Measurements from ENCODE around the gene SRBD1.

SRBD1 gene

DNA sequence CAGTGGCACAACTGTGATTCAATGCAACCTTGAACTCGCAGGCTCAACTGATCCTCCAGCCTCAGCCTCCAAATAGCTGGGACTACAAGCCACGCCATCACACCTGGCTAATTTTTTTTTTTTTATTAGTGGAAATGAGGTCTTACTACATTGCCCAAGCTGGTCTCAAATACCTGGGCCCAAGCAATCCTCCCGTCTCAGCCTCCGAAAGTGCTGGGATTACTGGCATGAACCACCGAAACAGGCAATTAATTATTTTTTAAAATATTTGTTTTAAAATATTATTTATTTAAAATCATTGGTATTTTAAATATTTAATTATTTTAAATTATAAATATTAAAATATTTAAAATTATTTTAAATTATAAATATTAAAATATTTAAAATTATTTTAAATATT, 24.5 kb downstream of the SRBD1 start:
- no peak for DNase-seq (ENCODE audit: low read depth in 2 of 2)
- TF ChIP-seq, protein P1, sequence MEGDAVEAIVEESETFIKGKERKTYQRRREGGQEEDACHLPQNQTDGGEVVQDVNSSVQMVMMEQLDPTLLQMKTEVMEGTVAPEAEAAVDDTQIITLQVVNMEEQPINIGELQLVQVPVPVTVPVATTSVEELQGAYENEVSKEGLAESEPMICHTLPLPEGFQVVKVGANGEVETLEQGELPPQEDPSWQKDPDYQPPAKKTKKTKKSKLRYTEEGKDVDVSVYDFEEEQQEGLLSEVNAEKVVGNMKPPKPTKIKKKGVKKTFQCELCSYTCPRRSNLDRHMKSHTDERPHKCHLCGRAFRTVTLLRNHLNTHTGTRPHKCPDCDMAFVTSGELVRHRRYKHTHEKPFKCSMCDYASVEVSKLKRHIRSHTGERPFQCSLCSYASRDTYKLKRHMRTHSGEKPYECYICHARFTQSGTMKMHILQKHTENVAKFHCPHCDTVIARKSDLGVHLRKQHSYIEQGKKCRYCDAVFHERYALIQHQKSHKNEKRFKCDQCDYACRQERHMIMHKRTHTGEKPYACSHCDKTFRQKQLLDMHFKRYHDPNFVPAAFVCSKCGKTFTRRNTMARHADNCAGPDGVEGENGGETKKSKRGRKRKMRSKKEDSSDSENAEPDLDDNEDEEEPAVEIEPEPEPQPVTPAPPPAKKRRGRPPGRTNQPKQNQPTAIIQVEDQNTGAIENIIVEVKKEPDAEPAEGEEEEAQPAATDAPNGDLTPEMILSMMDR (IDR thresholded peaks at IDR 0.05; ENCODE audit: low read depth, low read length): no peak
- H3K4me3 ChIP-seq (replicated peaks in 1 of 2; ENCODE audit: low read depth in 2 of 2, low read length in 2 of 2): no peak overlapping the region

GRCh38 chr2:45585267-45585861, 25.7 kb downstream of the SRBD1 start:
- TF ChIP-seq, protein P1 (IDR thresholded peaks at IDR 0.05; ENCODE audit: low read depth, low read length): peak; percentile 87
- DNase-seq (ENCODE audit: low read depth in 2 of 2): peak; percentile 77 to 79
- no peak overlapping the region for H3K4me3 ChIP-seq (replicated peaks in 1 of 2; ENCODE audit: low read depth in 2 of 2, low read length in 2 of 2)

- TF ChIP-seq, protein P1 (IDR thresholded peaks at IDR 0.05; ENCODE audit: low read depth, low read length): no peak
- H3K4me3 ChIP-seq (replicated peaks in 1 of 2; ENCODE audit: low read depth in 2 of 2, low read length in 2 of 2): no peak overlapping the region
- DNase-seq (ENCODE audit: low read depth in 2 of 2): no peak
Observed at GRCh38 chr2:45583977-45584376, 27.1 kb downstream of the SRBD1 start.

GRCh38 chr2:45582522-45582921, 28.5 kb downstream of the SRBD1 start:
- no peak overlapping the region for H3K4me3 ChIP-seq (replicated peaks in 1 of 2; ENCODE audit: low read depth in 2 of 2, low read length in 2 of 2)
- TF ChIP-seq, protein P1 (IDR thresholded peaks at IDR 0.05; ENCODE audit: low read depth, low read length): no peak
- DNase-seq (ENCODE audit: low read depth in 2 of 2): no peak

GRCh38 chr2:45578056-45578843, 32.8 kb downstream of the SRBD1 start:
- H3K4me3 ChIP-seq (replicated peaks in 1 of 2; ENCODE audit: low read depth in 2 of 2, low read length in 2 of 2): no peak overlapping the region
- peak; percentile 64 to 80 for DNase-seq (ENCODE audit: low read depth in 2 of 2)
- TF ChIP-seq, protein P1 (IDR thresholded peaks at IDR 0.05; ENCODE audit: low read depth, low read length): peak; percentile 57

- peak; percentile 30 to 68 for DNase-seq (ENCODE audit: low read depth in 2 of 2)
- no peak overlapping the region for H3K4me3 ChIP-seq (replicated peaks in 1 of 2; ENCODE audit: low read depth in 2 of 2, low read length in 2 of 2)
- TF ChIP-seq, protein P1 (IDR thresholded peaks at IDR 0.05; ENCODE audit: low read depth, low read length): no peak
Observed at GRCh38 chr2:45577441-45577840, 33.6 kb downstream of the SRBD1 start.
